MM.1S (cell line): Measurements from ENCODE around the gene ZBTB45.

Experiments used
- CTCF ChIP-seq: fragments of 300-600 bp; sonication (generic); IDR thresholded peaks from 2 replicates; pipeline ENCODE4 v1.5.1; 2016; ENCODE audit warnings: antibody characterized with exemption, low read length, mixed read lengths
- EZH2 ChIP-seq: fragments of 300-600 bp; sonication (generic); optimal IDR thresholded peaks from 2 replicates; pipeline ENCODE3; 2017; ENCODE audit warnings: low read depth, mild to moderate bottlenecking, antibody characterized with exemption, low read length, mixed read lengths
- EZH2phosphoT487 ChIP-seq: fragments of 300-600 bp; sonication (generic); IDR thresholded peaks from 2 replicates; pipeline ENCODE4 v1.6.1; 2018; ENCODE audit warnings: antibody characterized with exemption, low read length

DNA sequence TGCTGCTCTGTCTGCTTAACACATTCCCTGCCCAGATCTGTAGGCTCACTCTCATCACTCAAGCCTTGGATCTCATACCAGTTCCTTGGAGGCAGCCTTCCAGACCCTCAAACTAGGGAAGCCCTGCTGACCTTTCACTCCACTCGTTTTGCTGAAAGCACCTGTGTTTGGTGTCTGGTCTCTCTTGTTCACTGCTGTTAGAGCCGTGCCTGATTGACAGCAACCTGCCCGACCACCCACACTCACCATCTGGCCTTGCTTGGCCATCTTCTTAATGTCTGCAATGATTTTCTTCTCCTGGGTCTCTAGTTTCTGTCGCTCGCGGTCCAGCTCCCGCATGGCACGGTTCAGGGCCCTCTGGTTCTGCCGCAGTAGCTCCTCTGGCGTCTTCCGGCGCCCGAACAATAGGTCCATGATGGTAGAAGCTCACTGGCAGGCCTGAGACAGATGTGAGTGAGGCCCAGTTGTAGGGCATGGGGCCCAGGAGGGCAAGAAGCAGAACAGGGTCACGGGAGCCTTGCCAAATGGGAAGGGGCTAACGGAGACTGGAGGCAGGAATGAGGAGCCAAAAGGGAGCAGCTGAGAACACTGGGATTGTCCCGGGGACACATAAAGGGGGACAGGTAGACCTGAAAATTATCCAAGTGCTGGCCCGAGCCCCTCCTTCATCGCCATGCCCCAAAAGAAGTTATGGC lies 34.3 kb upstream of the ZBTB45 start:
- no peak for TF ChIP-seq CTCF
- no peak for TF ChIP-seq EZH2
- TF ChIP-seq EZH2phosphoT487: no peak
